Hematopoietic multipotent progenitor cell (in vitro differentiated cells): ENCODE measurements around the gene INPP4B. TPM values are rescaled to one million over a fixed set of nuclear protein-coding genes. Genes with fewer than 3 reads are reported as not detected.

Source experiments
- DNase-seq, 3 donors: peaks; one replicate each; pipeline ENCODE4 v3.0.0-alpha.2; 2011 to 2015; ENCODE audit warnings: low read depth in 2 of 3, low spot score in 2 of 3
- total RNA-seq: library from RNA; depleted of rRNA; stranded (reverse); fragments of >200 nt; gene quantifications from one replicate; pipeline ENCODE4 v1.2.3, GENCODE V29; 2012

Gene INPP4B
- total RNA-seq, 1 donor: 24.5 TPM

DNA sequence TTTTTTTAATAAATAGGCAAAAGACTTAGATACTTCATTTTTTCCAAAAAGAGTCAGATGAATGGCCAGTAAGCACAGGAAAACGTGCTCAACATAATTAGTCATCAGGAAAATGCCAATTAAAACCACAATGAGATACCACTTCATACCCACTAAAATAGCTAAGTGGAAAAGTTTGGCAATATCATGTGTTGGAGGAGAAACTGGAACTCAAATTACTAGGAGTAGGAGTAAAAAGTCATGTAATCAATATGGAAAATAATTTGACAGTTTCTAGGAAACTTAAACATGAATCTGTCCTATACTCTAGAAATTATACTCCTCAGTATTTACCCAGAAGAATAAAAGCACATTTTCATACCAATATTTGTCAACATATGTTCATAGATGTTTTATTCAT, 449.8 kb downstream of the INPP4B start:
- no peak for DNase-seq

GRCh38 chr4:142393127-142393526, 453.0 kb downstream of the INPP4B start:
- no peak for DNase-seq

DNA sequence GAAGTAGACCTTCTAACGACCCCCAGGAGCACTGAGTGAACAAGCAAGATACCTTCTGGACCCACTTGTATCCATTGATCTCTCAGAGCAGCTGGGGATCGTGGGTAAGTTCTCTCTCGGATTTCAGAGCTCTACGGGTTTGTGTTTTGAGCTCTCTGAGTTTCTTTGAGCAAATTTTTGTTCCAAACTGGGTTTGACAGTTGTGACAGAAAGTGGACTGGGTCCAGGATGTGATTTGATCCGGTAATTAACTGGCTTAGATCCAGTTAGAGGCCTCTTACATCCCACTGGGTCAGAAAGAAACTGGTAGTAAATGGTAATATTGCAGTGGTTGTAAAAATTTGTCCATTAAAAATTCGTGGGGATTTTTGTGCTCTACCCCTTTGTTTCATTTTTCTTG, 459.2 kb downstream of the INPP4B start:
- no peak for DNase-seq

GRCh38 chr4:142386449-142386848, 459.7 kb downstream of the INPP4B start:
- DNase-seq: no peak

- no peak for DNase-seq
Measured at GRCh38 chr4:142383800-142384470, 462.2 kb downstream of the INPP4B start.

GRCh38 chr4:142383354-142383753, 462.7 kb downstream of the INPP4B start:
- no peak for DNase-seq

DNA sequence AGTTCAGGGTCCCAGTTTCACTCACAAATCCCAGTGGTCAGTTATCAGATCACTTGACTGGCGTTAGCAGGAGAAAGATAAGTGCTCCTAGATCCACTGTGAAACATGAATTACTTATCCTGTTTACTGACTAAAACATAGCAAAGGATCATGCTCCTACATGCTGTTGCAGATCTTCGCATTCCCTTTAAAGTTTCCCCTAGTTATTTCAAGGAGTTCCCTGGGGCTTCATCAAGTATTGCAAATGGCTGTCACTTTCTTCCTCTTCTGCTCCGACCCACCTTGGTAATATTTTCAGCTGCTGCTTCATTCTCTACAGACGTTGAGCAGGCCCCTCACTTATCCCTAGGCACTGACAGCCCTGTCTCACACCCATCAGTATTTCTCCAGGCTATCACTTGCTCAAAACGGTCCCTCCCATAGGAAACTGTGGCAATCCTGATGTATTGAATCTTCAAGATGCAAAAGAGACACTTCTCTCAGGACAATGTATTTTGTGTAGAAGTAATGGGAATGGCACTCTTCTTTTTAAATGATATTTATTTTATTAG, 466.0 kb downstream of the INPP4B start:
- no peak for DNase-seq

GRCh38 chr4:142379277-142380051, 466.6 kb downstream of the INPP4B start:
- DNase-seq: no peak

- no peak for DNase-seq
Measured at GRCh38 chr4:142378179-142378578, 467.9 kb downstream of the INPP4B start.

- no peak for DNase-seq
Measured at GRCh38 chr4:142377342-142378091, 468.6 kb downstream of the INPP4B start.

DNA sequence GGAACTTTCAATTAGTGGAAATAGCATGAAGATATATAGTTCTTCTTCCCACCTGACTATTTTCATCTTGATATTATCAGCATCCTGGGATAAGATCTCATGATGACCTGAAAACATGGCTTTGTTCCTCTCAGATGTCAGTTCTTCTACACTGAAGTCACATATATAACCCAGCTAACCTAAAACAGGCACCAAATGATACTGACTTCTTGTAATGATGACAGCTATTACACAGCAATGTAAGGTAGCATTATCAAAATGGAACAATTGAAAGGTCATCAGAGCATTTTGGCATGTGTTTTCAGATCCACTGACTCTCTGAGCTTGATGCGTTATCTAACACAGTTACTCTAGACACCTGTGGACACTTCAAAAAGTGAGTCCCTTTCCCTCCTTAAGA, 469.9 kb downstream of the INPP4B start:
- no peak for DNase-seq

GRCh38 chr4:142373610-142374009, 472.5 kb downstream of the INPP4B start:
- no peak for DNase-seq

GRCh38 chr4:142372530-142373260, 473.4 kb downstream of the INPP4B start:
- DNase-seq: no peak

- no peak for DNase-seq
Measured at GRCh38 chr4:142369141-142369540, 477.0 kb downstream of the INPP4B start.

DNA sequence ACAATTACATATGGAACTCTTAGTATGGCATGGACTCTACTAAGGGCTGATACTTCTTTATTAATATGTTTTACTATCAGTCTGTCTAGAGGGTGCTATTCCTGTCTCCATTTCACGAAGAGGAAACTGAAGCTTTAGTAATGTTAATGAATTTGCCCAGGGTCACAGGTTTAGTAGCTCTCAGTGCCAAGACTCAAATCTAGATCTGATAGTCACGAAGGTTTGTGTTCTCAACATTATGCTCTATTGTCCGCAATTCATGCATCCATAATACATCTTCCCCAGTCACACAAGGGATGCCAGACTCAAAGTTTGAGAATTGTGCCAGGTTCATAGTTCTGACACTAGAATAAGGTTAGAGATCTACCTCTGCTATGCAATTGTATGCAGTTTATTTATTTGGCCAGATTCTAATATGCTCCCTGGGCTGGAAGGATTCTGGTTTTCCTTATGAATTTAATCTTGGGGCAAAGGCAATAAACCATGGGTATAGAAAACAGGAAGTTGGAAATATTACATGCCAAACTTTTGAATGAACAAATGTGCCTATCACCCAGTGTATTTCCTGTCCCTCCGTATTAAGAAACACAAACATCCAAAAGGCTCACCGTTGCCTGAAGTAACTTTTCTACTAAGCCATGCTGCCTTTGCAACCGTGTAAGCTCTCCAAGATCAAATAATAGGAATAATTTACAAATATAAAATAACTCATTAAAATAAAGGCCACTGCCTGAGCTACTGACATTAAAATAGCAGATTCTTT, 478.5 kb downstream of the INPP4B start:
- DNase-seq: peak in 1 of 3 donors; percentile 30

- no peak for DNase-seq
Measured at GRCh38 chr4:142366769-142367181, 479.3 kb downstream of the INPP4B start.

DNA sequence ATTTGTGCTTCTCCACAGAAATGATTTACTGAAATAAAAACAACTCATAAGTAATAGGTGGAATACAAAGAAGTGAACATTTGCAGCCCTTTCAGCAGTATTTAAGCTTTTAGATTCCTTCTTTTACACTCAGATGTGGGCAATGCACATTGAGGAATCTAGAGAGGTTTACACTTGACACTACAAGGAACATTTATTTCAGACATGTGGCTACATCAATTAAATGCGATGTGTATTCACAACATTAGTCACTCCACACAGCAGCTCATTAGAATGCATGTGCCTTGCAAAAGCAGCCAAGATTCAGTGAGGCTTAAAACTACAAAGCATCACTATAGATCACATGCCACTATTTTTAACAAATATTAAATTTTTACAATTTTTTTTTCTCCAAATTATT, 480.7 kb downstream of the INPP4B start:
- no peak for DNase-seq

GRCh38 chr4:142363686-142364085, 482.4 kb downstream of the INPP4B start:
- no peak for DNase-seq

GRCh38 chr4:142361981-142362380, 484.1 kb downstream of the INPP4B start:
- no peak for DNase-seq

DNA sequence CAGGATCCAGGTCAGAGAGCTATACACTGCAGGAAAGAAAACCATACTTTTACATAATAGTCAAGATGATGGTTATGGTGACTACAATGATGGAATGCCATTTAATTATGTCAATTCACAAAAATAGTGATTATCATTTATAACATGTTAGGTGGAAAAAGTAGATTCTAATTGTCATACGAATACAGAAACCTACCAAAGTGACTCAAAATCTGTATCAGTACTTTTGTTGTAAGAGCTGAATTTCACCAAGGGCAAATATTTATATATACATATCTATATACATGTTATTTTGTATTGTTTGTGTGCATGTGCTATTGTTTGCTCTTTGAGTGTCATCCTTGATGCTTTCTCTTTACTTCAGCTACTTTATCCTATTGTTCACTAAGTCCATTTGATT, 485.4 kb downstream of the INPP4B start:
- DNase-seq: no peak
